ENCODE results near the gene KCTD2. TPM values are rescaled to one million over a fixed set of nuclear protein-coding genes. Genes with fewer than 3 reads are reported as not detected.

The KCTD2 gene
- total and polyA plus RNA-seq, 9 of the 15 experiments (the other 6 are each of a cell fraction or from before 2014, with no cell fraction given) = 1.7 to 32.9 (median 15.8) TPM

- TF ChIP-seq MAFF (IDR thresholded peaks at IDR 0.05; ENCODE audit: low read length) (no peak), PYGO2 (tag; IDR thresholded peaks at IDR 0.05) (no peak), MYNN (IDR thresholded peaks at IDR 0.05) (0 out of 2 replicates have a peak, but pooled peaks have one; percentile 45), MYNN (CRISPR knock-in tag; IDR thresholded peaks at IDR 0.05) (no peak), ZNF668 (CRISPR knock-in tag; IDR thresholded peaks at IDR 0.05) (peak; percentile 41; the same call in 1 of the 2 replicates), DLX4 (CRISPR knock-in tag; IDR thresholded peaks at IDR 0.05) (no peak), ZNF165 (CRISPR knock-in tag; IDR thresholded peaks at IDR 0.05; ENCODE audit: borderline replicate concordance) (no peak), FOXA1 (IDR thresholded peaks at IDR 0.05; ENCODE audit: borderline replicate concordance) (no peak), EP400 (IDR thresholded peaks at IDR 0.05) (peak; percentile 92), HBP1 (CRISPR knock-in tag; IDR thresholded peaks at IDR 0.05) (no peak; the same call in 1 of the 2 replicates), NCOR1 (IDR thresholded peaks at IDR 0.05) (peak; percentile 47), MITF (IDR thresholded peaks at IDR 0.05) (no peak), SMAD4 (CRISPR knock-in tag; conservative IDR thresholded peaks at IDR 0.05) (peak; percentile 83), ZNF121 (CRISPR knock-in tag; conservative IDR thresholded peaks at IDR 0.05) (no peak), CTBP1 (IDR thresholded peaks at IDR 0.05; ENCODE audit: borderline replicate concordance) (peak; percentile 77; the same call in 1 of the 2 replicates), MTA2 (IDR thresholded peaks at IDR 0.05; ENCODE audit: low read depth) (no peak), TCF7L2 (IDR thresholded peaks at IDR 0.05; ENCODE audit: low read depth, low read length) (no peak), ZNF436 (CRISPR knock-in tag; IDR thresholded peaks at IDR 0.05) (no peak), ZNF280A (IDR thresholded peaks at IDR 0.05; ENCODE audit: low read depth, partially characterized antibody) (no peak), RNF2 (IDR thresholded peaks at IDR 0.05) (peak; percentile 75; the same call in 1 of the 2 replicates), ADNP (tag; IDR thresholded peaks at IDR 0.05) (no peak), SRSF1 (IDR thresholded peaks at IDR 0.05; ENCODE audit: low read depth, low read length) (peak; percentile 71; the same call in 1 of the 2 replicates), SIX5 (IDR thresholded peaks at IDR 0.05; ENCODE audit: borderline replicate concordance in 1 of 2, insufficient read depth in 1 of 2, low read depth in 1 of 2, low read length in 2 of 2) (peak; percentile 30 to 47; a peak in 3 of 4 replicates), ATF2 (CRISPR knock-in tag; IDR thresholded peaks at IDR 0.05) (no peak)
Observed at GRCh38 chr17:75012346-75013091, 34.5 kb upstream of the KCTD2 start, which contains the start of gene MRPL58 (continued).
